Bronchial epithelial cell (primary cell): ENCODE data around the gene HEATR1. TPM values are rescaled to one million over a fixed set of nuclear protein-coding genes. Genes with fewer than 3 reads are reported as not detected.
"Not testable (repeated sequence)": the region's sequence is repeated elsewhere in the genome, so short reads cannot be mapped to it uniquely, and the experiment has no call there.

Experiments
- DNase-seq: peaks from one replicate; pipeline ENCODE4 v3.0.0-alpha.2; 2010; ENCODE audit warnings: low read depth
- FAIRE-seq: peaks from 2 replicates; lab custom pipeline; 2011; peaks lifted over from hg19 to GRCh38; lab: Jason Lieb, UNC
- H3K27me3 ChIP-seq: 2 replicates; pipeline ENCODE4 v1.5.1; 2011; ENCODE audit warnings: low read length; ENCODE audit not compliant: control insufficient read depth, insufficient read depth
- H3K36me3 ChIP-seq: 2 replicates; pipeline ENCODE4 v1.5.1; 2011; ENCODE audit warnings: low read length; ENCODE audit not compliant: control insufficient read depth, insufficient read depth
- H3K4me3 ChIP-seq: 2 replicates; pipeline ENCODE4 v1.5.1; 2011; ENCODE audit warnings: mild to moderate bottlenecking, low read depth, low read length, control low read depth
- CTCF ChIP-seq: IDR thresholded peaks from 2 replicates; pipeline ENCODE4 v1.5.1; 2011; ENCODE audit warnings: mild to moderate bottlenecking, moderate library complexity, low read length, control low read depth, inconsistent platforms; ENCODE audit not compliant: insufficient read depth, severe bottlenecking
- total RNA-seq: library from RNA; depleted of rRNA; stranded (reverse); fragments of >200 nt; gene quantifications from 2 replicates; pipeline ENCODE4 v1.2.1, GENCODE V29; 2014

HEATR1 gene
- total RNA-seq, 1 donor from 2014 or later, result 37.4 TPM

GRCh38 chr1:236604905-236605806 is 840 bp upstream of the HEATR1 start:
- Histone ChIP-seq H3K27me3 (no peaks in the 10 kb centered on the region), H3K4me3 (peak overlapping the region; percentile 90), H3K36me3 (peaks cover 3% of the 10 kb centered on the region)
- FAIRE-seq (no peak), DNase-seq (no peak)
- TF ChIP-seq CTCF, result no peak

GRCh38 chr1:236602171-236602570 is 2.1 kb downstream of the HEATR1 start:
- Histone ChIP-seq H3K27me3 (no peaks in the 10 kb centered on the region), H3K36me3 (peaks cover 8% of the 10 kb centered on the region), H3K4me3 (no peak overlapping the region)
- no peak for TF ChIP-seq CTCF
- FAIRE-seq (no peak), DNase-seq (no peak)

GRCh38 chr1:236590553-236591150 is 13.7 kb downstream of the HEATR1 start:
- Histone ChIP-seq H3K4me3 (no peak overlapping the region), H3K27me3 (no peaks in the 10 kb centered on the region), H3K36me3 (peaks cover 7% of the 10 kb centered on the region)
- no peak for FAIRE-seq
- no peak for DNase-seq
- TF ChIP-seq CTCF, result no peak

- Histone ChIP-seq H3K4me3 (no peak overlapping the region), H3K27me3 (no peaks in the 10 kb centered on the region), H3K36me3 (peaks cover 7% of the 10 kb centered on the region)
- no peak for TF ChIP-seq CTCF
- DNase-seq, result no peak
- FAIRE-seq, result no peak
Measured at GRCh38 chr1:236589531-236589930, 14.8 kb downstream of the HEATR1 start.

- FAIRE-seq, result no peak
- Histone ChIP-seq H3K4me3 (no peak overlapping the region), H3K36me3 (peaks cover 8% of the 10 kb centered on the region), H3K27me3 (no peaks in the 10 kb centered on the region)
- DNase-seq, result no peak
- no peak for TF ChIP-seq CTCF
Measured at GRCh38 chr1:236581528-236581927, 22.8 kb downstream of the HEATR1 start.

- not testable (repeated sequence) for H3K4me3 ChIP-seq, FAIRE-seq, H3K36me3 ChIP-seq
Measured at GRCh38 chr1:236580404-236580803, 23.9 kb downstream of the HEATR1 start.

More at GRCh38 chr1:236580404-236580803, 23.9 kb downstream of the HEATR1 start:
- not testable (repeated sequence) for H3K27me3 ChIP-seq, DNase-seq
